ENCODE results near the gene EVI2B.

EVI2B gene

GRCh38 chr17:31339906-31340661, 26.2 kb upstream of the EVI2B start:
- no peak overlapping the region for H3K4me3 ChIP-seq (ENCODE audit: control insufficient read depth, low read depth, low read length)
- peak; percentile 80 for DNase-seq (ENCODE audit: low read depth)
- no peak for TF ChIP-seq CTCF (conservative IDR thresholded peaks at IDR 0.05; ENCODE audit: control insufficient read depth, insufficient read depth, low read depth, low read length)

- TF ChIP-seq CTCF (conservative IDR thresholded peaks at IDR 0.05; ENCODE audit: control insufficient read depth, insufficient read depth, low read depth, low read length) = no peak
- no peak for DNase-seq (ENCODE audit: low read depth)
- no peak overlapping the region for H3K4me3 ChIP-seq (ENCODE audit: control insufficient read depth, low read depth, low read length)
Measured at GRCh38 chr17:31329221-31329620, 15.4 kb upstream of the EVI2B start.

- H3K4me3 ChIP-seq (ENCODE audit: control insufficient read depth, low read depth, low read length) = no peak overlapping the region
- DNase-seq (ENCODE audit: low read depth) = peak; percentile 84
- TF ChIP-seq CTCF (conservative IDR thresholded peaks at IDR 0.05; ENCODE audit: control insufficient read depth, insufficient read depth, low read depth, low read length) = no peak
Measured at GRCh38 chr17:31328160-31328535, 14.3 kb upstream of the EVI2B start.

GRCh38 chr17:31327534-31328159, 13.8 kb upstream of the EVI2B start:
- no peak for TF ChIP-seq CTCF (conservative IDR thresholded peaks at IDR 0.05; ENCODE audit: control insufficient read depth, insufficient read depth, low read depth, low read length)
- no peak overlapping the region for H3K4me3 ChIP-seq (ENCODE audit: control insufficient read depth, low read depth, low read length)
- DNase-seq (ENCODE audit: low read depth) = peak; percentile 93

GRCh38 chr17:31323551-31323950, 9.7 kb upstream of the EVI2B start:
- TF ChIP-seq CTCF (conservative IDR thresholded peaks at IDR 0.05; ENCODE audit: control insufficient read depth, insufficient read depth, low read depth, low read length) = no peak
- H3K4me3 ChIP-seq (ENCODE audit: control insufficient read depth, low read depth, low read length) = no peak overlapping the region
- no peak for DNase-seq (ENCODE audit: low read depth)

GRCh38 chr17:31321966-31322365, 8.1 kb upstream of the EVI2B start:
- DNase-seq (ENCODE audit: low read depth) = no peak
- no peak for TF ChIP-seq CTCF (conservative IDR thresholded peaks at IDR 0.05; ENCODE audit: control insufficient read depth, insufficient read depth, low read depth, low read length)
- no peak overlapping the region for H3K4me3 ChIP-seq (ENCODE audit: control insufficient read depth, low read depth, low read length)

Measured in fibroblast of mammary gland (primary cell).